HG03342 (cell line): ENCODE data around the gene TBC1D3B.
"Not testable (repeated sequence)": the region's sequence is repeated elsewhere in the genome, so short reads cannot be mapped to it uniquely, and the experiment has no call there.

Experiments used
- ATAC-seq: cut with Tn5 transposase; IDR thresholded peaks from one replicate; pipeline ENCODE4 v1.9.1; 2021; ENCODE audit warnings: mild to moderate bottlenecking, moderate library complexity; ENCODE audit not compliant: unreplicated experiment

TBC1D3B gene

GRCh38 chr17:36201506-36201905 is 25.1 kb upstream of the TBC1D3B start:
- not testable (repeated sequence) for ATAC-seq

GRCh38 chr17:36201102-36201501 is 24.7 kb upstream of the TBC1D3B start:
- not testable (repeated sequence) for ATAC-seq

- peak; percentile 16 for ATAC-seq
Observed at GRCh38 chr17:36198831-36199465, 22.5 kb upstream of the TBC1D3B start.

- ATAC-seq, result peak; percentile 21
Observed at GRCh38 chr17:36197387-36197703, 20.9 kb upstream of the TBC1D3B start.

GRCh38 chr17:36196131-36196486 is 19.7 kb upstream of the TBC1D3B start:
- ATAC-seq, result no peak

- no peak for ATAC-seq
Observed at GRCh38 chr17:36195434-36196130, 19.1 kb upstream of the TBC1D3B start.

GRCh38 chr17:36194832-36195433 is 18.5 kb upstream of the TBC1D3B start:
- not testable (repeated sequence) for ATAC-seq

- ATAC-seq, result not testable (repeated sequence)
Observed at GRCh38 chr17:36194147-36194831, 17.9 kb upstream of the TBC1D3B start.

GRCh38 chr17:36193216-36193775 is 16.9 kb upstream of the TBC1D3B start:
- no peak for ATAC-seq

GRCh38 chr17:36190549-36191330 is 14.3 kb upstream of the TBC1D3B start:
- ATAC-seq, result not testable (repeated sequence)

- not testable (repeated sequence) for ATAC-seq
Observed at GRCh38 chr17:36189993-36190392, 13.6 kb upstream of the TBC1D3B start.

- ATAC-seq, result peak; percentile 51
Observed at GRCh38 chr17:36188891-36189306, 12.5 kb upstream of the TBC1D3B start.

GRCh38 chr17:36187943-36188665 is 11.7 kb upstream of the TBC1D3B start:
- not testable (repeated sequence) for ATAC-seq

- not testable (repeated sequence) for ATAC-seq
Observed at GRCh38 chr17:36186810-36187763, 10.7 kb upstream of the TBC1D3B start.

GRCh38 chr17:36185416-36185815 is 9.0 kb upstream of the TBC1D3B start:
- no peak for ATAC-seq

GRCh38 chr17:36184023-36184765 is 7.8 kb upstream of the TBC1D3B start:
- ATAC-seq, result no peak

GRCh38 chr17:36183001-36183971 is 6.8 kb upstream of the TBC1D3B start:
- peak; percentile 37 for ATAC-seq
